ENCODE results near the gene CUX1.
"Not testable (repeated sequence)": the region's sequence is repeated elsewhere in the genome, so short reads cannot be mapped to it uniquely, and the experiment has no call there.

Gene CUX1

GRCh38 chr7:101803203-101804087 is 14.0 kb upstream of the CUX1 start:
- no peak for DNase-seq (ENCODE audit: low read depth)

- DNase-seq (ENCODE audit: low read depth) = no peak
These were observed 13.1 kb upstream of the CUX1 start for GRCh38 chr7:101804088-101804963.

- DNase-seq (ENCODE audit: low read depth) = no peak
These were observed 12.5 kb upstream of the CUX1 start for GRCh38 chr7:101804967-101805366.

GRCh38 chr7:101812595-101812994 is 4.8 kb upstream of the CUX1 start:
- no peak for DNase-seq (ENCODE audit: low read depth)

GRCh38 chr7:101813402-101814019 is 3.9 kb upstream of the CUX1 start:
- no peak for DNase-seq (ENCODE audit: low read depth)

- peak; percentile 32 for DNase-seq (ENCODE audit: low read depth)
These were observed 3.1 kb upstream of the CUX1 start for GRCh38 chr7:101814081-101814990.

GRCh38 chr7:101814991-101815825 is 2.2 kb upstream of the CUX1 start:
- peak; percentile 54 for DNase-seq (ENCODE audit: low read depth)

- peak; percentile 49 for DNase-seq (ENCODE audit: low read depth)
These were observed 1.4 kb upstream of the CUX1 start for GRCh38 chr7:101815826-101816594.

GRCh38 chr7:101816595-101817470 is 593 bp upstream of the CUX1 start:
- DNase-seq (ENCODE audit: low read depth) = peak; percentile 8

- DNase-seq (ENCODE audit: low read depth) = no peak
These were observed 1.1 kb downstream of the CUX1 start for GRCh38 chr7:101818287-101819071.

- DNase-seq (ENCODE audit: low read depth) = no peak
These were observed 1.8 kb downstream of the CUX1 start for GRCh38 chr7:101819183-101819582.

GRCh38 chr7:101819913-101820522 is 2.6 kb downstream of the CUX1 start:
- no peak for DNase-seq (ENCODE audit: low read depth)

- DNase-seq (ENCODE audit: low read depth) = no peak
These were observed 3.3 kb downstream of the CUX1 start for GRCh38 chr7:101820703-101821102.

- DNase-seq (ENCODE audit: low read depth) = not testable (repeated sequence)
These were observed 5.2 kb downstream of the CUX1 start for GRCh38 chr7:101822632-101823031.

GRCh38 chr7:101823096-101823495 is 5.7 kb downstream of the CUX1 start:
- no peak for DNase-seq (ENCODE audit: low read depth)

GRCh38 chr7:101823596-101823995 is 6.2 kb downstream of the CUX1 start:
- no peak for DNase-seq (ENCODE audit: low read depth)

- no peak for DNase-seq (ENCODE audit: low read depth)
These were observed 7.0 kb downstream of the CUX1 start for GRCh38 chr7:101824440-101824839.
